Renal cortex interstitium (tissue), 11 donors: Measurements from ENCODE around the gene LCLAT1. TPM values are rescaled to one million over a fixed set of nuclear protein-coding genes. Genes with fewer than 3 reads are reported as not detected.
A peak's percentile ranks its signal among the peaks of the same experiment; 100 is the strongest.

Experiments
- DNase-seq, 11 donors: peaks; one replicate each; pipeline ENCODE4 v3.0.0-alpha.2; 2013; ENCODE audit warnings: low read depth in 9 of 11, low spot score in 4 of 11; ENCODE audit errors: extremely low read depth in 1 of 11
- polyA plus RNA-seq, 3 donors: library from polyadenylated mRNA; unstranded; fragments of 120-200 nt; gene quantifications; one replicate each; pipeline ENCODE4 v1.2.1, GENCODE V29; 2013; ENCODE audit not compliant: insufficient read length in 3 of 3

The LCLAT1 gene
- polyA plus RNA-seq, 3 donors, result 17.2 to 20.8 (median 20.3) TPM

DNA sequence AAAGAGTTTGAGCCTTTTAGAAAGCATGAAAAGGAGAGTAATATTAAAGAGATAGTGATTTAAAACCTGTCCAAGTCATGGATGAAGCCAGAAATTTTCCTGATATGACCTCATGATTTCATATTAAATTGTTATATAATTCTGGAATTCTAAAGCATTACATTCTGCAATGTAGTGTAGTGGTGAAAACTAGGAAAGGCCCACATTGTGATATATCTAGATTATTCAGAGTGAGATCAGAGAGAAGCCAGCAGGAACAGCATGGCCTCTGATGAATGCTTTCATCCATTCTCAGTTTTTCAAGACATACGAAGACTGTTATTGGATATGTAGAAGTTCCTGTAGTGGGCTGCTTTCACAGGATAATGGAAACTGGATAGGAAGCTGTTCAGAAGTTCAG is 98.8 kb downstream of the LCLAT1 start:
- peak in 1 of 11 donors; percentile 5 for DNase-seq

GRCh38 chr2:30548386-30548785 is 101.3 kb downstream of the LCLAT1 start:
- DNase-seq, result no peak

GRCh38 chr2:30549096-30549495 is 102.0 kb downstream of the LCLAT1 start:
- DNase-seq, result no peak

GRCh38 chr2:30559544-30560275 is 112.7 kb downstream of the LCLAT1 start:
- no peak for DNase-seq

- no peak for DNase-seq
Observed at GRCh38 chr2:30561349-30561748, 114.3 kb downstream of the LCLAT1 start.

GRCh38 chr2:30565851-30566358 is 118.9 kb downstream of the LCLAT1 start:
- DNase-seq, result peak in 1 of 11 donors; percentile 12

DNA sequence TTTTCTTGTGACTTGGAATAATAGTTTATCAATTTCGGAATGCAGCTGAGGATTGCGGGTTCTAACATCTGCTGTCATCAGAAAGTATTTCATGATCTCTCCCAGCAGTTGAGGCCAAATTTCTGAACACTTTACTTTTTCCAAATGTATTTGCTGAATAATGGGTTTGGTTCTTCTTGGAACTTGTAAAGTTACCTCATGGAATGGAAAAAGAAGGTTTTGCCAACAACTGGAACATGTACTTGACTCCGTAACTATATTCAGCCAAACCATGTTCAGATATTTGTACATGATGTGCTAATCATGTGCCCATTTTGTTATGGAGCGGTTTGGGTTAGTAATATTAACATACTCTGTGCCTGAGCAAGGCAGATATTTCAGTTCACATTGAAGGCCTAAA is 119.6 kb downstream of the LCLAT1 start:
- no peak for DNase-seq

GRCh38 chr2:30567317-30567716 is 120.3 kb downstream of the LCLAT1 start:
- no peak for DNase-seq

DNA sequence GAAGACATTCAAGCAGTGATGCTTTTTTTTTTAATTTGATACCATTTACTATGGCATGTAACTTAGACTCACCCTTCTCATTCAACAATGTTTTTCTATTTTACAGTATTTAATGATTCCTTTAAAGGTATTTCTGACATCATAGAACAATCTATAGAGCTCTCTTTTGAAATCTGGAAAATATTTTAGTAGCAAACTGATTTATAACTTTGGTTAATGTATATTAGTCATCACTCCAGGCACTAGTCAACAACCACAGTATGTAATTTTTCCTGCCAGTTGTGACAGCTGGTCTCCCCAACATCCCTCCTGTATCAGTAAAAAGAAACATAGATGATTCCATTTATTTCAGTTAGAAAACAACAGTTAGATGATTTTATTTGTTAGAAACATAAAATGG is 122.9 kb downstream of the LCLAT1 start:
- no peak for DNase-seq

- DNase-seq, result no peak
Observed at GRCh38 chr2:30577151-30577550, 130.1 kb downstream of the LCLAT1 start.

DNA sequence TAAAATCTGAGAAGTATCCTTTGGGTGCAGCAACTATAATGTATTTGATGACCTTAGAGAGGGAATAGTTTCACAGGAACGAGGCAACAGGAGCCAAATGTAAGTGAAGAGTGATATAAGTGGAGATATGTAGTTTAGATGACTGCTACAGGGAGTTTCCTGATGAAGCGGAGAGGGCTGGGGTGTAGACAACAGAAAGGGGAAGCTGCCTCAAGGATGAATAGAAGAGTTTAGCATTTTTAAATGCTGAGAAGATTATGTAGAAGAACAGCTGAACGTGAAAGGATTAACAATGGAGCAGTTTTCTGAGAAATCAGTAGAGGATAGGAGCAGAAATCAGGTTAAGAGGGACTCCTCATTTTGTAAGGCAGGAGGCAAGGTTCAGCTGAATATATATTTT is 133.3 kb downstream of the LCLAT1 start:
- no peak for DNase-seq

DNA sequence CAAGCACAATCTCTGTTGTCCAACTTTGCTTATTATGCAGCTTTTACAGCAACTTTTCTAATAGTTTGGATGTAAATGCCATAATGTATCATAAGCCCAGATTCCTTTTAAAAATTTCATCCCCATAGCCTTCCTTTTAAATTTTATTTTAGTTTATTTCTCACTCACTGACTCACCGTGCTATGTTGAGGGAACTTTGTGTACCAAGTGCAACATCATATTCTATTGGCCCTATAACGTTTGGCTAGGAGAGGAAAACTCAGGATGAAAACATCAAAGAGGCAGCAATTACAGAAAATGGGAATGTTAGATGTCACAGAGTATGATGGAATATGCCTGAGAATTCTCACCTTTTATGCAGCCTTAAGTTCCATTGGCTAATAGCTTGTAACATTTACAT is 135.5 kb downstream of the LCLAT1 start:
- no peak for DNase-seq

DNA sequence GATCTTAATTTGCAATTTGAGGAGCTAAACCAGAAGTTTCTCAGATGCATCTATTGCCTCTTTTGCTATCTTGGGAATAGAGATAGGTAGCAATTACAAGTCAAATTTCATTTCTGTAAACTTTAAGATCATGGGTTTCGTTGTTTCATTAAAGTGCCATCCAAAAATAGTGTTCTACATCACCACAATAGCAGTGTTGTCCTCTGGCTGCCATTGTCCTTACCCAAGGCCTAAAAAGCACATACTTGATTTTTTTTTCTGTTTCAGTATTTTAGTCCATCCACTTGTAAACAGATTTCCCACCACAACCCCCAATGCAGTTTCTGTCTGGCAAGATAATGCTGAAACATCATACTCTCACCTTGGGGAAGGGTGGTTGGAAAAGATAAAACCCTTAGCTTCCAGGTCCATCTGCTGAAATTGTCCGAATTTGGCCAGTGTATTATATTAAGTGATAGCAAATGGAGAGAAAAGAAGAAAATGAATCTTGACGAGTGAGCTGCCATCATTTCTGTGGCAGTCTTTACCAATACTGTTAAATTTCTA is 136.2 kb downstream of the LCLAT1 start:
- no peak for DNase-seq

DNA sequence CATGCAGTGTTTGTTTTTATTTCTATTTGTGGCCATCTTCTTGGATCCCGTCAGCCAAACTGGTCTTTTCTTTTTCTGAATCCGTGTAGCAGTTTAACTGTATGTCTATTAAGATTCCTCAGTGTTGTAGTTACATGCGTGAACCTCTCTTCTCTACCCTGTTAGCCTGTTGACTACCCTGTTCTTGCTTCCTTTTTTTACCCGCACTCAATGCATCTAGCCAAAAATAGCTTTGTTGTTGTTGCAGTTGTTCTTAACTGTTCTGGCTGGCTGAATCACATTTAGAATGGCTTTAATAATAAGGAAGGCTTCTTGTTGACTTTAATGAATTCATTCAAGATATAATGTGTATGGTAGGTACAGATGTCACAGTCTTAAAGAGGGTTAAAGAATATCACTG is 137.1 kb downstream of the LCLAT1 start:
- DNase-seq, result no peak

DNA sequence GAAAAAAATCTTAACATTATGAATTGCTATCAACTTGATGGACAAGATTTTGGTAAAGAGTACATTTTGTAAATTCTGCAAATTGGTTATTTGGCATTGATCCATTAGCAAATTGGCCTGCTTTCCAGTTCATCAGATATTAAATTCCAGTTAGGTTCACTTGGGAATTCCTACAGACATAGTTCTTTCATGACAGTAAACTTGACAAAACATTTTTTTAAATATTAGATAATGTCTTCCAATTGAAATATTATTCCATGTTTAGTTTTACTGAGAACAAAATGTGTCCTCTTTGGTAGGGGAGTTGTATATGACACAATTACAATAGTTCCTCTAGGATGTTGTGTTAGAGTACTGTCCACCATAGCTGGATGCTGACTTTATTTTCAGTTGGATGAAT is 141.9 kb downstream of the LCLAT1 start:
- DNase-seq, result no peak

GRCh38 chr2:30590407-30590806 is 143.4 kb downstream of the LCLAT1 start:
- DNase-seq, result no peak

DNA sequence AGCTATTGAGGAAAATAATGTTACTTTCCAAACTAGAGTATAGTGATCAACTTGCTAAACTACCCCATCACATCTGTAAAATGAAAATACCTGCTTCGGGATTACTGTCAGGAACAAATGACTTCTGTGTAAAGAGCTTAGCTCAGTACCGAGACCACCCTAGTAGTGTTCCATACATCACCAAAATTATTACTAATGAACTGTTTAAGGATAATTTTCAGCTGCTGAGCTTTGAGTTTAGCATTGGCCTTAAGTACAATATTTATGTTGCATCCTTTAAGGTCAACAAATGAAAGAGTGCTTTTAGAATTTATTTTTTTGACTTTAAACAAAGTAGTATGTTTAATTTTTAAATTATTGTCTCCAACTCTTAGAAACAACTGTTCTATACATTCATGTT is 144.1 kb downstream of the LCLAT1 start:
- no peak for DNase-seq

- no peak for DNase-seq
Observed at GRCh38 chr2:30601375-30601774, 154.3 kb downstream of the LCLAT1 start.

DNA sequence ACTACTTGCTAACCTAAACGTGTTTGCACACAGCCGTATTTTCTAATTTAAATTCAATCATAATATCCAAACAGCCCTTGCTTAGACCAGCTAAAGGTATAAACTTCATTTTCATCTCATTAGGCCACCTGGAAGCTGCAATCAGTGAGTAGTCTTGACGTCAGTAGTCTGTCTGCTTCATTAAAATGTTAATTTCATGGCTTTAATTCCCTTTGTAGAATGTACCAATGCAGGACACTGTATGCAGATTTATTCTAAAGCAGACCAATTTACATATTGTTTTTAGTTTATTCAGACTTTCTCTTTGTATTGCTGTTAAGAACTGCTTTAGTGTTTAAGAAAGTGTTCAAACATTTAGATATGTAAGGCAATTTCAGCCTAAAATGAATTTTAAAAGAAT is 158.2 kb downstream of the LCLAT1 start:
- no peak for DNase-seq

DNA sequence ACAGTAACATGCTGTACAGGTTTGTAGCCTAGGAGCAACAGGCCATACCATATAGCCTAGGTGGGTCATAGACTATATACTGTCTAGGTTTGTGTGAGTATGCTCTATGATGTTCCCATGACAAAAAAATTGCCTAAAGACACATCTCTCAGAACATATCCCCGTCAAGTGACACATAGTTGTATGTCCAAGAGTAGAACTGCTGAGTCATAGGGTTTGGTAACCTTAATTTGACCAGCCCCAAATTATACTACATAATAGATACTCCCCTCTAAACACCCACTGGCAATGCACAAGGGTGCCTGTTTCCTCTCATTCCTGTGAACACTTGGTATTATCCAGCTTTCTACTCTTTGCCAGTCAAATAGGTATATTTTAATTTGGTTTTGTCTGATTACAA is 161.6 kb downstream of the LCLAT1 start:
- no peak for DNase-seq

DNA sequence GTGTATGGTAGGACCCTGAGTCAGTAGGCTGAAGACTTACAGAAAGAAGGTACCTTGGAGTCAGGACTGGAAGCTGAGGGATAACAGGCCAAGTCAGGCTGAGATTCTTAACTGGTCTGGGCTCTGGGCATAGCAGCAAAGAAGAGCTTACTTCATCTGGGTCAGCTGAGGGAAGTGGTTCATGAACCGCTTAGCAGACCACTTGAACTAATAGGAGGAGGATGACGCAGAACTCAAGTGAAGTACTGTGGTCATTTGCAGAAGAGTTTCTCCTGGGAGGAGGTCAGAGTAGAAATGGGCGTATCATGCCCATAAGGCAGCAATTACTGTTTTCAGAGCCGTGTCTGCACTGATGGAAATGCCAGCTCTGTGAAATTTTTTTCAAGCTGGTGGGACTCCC is 164.5 kb downstream of the LCLAT1 start:
- DNase-seq, result no peak
